Measurements from ENCODE around the gene AK4.
A peak's percentile ranks its signal among the peaks of the same experiment; 100 is the strongest.
"Not testable (repeated sequence)": the region's sequence is repeated elsewhere in the genome, so short reads cannot be mapped to it uniquely, and the experiment has no call there.

AK4 gene

DNA sequence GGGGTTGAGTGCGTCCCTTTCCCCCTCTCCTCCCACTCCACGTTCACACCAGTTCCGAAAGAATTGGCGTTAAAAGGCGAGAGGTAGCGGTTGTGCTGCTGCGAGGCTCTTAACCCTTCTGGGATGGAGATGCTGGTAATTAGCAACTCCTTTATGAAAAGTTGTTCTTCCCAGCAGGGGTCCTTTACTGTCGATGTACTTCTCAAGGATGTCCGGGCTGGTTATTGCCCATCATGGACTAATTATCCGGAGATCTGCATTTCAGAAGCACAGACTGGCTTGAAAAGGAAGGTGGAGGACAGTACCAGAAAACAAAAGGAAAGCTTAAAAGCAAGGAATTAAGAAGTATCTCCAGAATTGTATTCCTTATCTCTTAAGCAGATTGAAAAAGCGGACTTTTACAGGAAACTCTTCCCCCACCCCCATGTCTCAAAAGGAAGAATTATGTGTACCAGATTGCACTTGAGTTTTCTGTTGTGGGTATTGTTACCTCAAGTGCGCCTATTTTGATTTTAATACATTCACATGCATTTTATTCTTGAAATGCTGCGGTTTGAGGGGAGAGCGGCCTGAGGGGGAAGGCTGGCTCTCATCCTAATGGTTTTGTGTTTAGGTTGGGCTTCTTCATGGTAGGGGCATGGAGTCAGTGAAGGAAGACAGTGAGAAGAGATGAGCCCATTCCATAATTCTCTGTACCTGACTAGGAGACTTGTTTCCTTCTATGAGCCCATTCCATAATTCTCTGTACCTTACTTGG lies 1.5 kb downstream of the AK4 start:
- H3K9me3 ChIP-seq (ENCODE audit: control insufficient read depth in 1 of 2, low read length in 2 of 2), result no peaks in the 10 kb centered on the region
- peak overlapping the region in 1 of 2 donors; percentile 63 for H3K9ac ChIP-seq (ENCODE audit: low read depth in 1 of 2, low read length in 2 of 2)
- no peak overlapping the region for H3K27ac ChIP-seq (ENCODE audit: low read depth, low read length)
- H3K4me1 ChIP-seq (ENCODE audit: control insufficient read depth in 1 of 2, insufficient read depth in 2 of 2, low read length in 2 of 2), result peaks cover 7 to 13% of the 10 kb centered on the region in 2 donors
- H3K4me3 ChIP-seq (ENCODE audit: low read depth in 1 of 2, low read length in 2 of 2), result peak overlapping the region; percentile 69 to 73
- peaks cover 0 to 4% of the 10 kb centered on the region in 2 donors for H3K27me3 ChIP-seq (ENCODE audit: control insufficient read depth in 1 of 2, insufficient read depth in 2 of 2, low read length in 2 of 2)
- no peaks in the 10 kb centered on the region for H3K36me3 ChIP-seq (ENCODE audit: control insufficient read depth in 1 of 2, insufficient read depth in 2 of 2, low read length in 2 of 2)

DNA sequence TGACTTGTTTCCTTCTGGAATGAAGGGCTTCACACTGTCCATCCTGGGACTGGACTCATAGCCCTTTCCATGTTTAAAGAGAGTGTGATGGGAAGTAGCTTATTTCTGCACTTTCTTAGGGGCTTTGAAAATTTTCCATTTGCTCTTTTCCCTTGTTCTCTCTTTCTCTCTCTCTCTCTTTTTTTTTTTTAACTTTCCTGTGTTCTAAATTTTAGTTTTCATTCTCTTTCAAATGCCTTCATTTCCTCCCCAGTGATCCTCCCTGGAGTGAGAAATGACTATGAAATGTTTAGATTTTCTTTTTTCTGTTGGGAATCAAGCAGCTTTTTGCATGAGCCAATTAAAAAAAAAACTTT lies 2.1 kb downstream of the AK4 start:
- Histone ChIP-seq H3K9me3 (ENCODE audit: control insufficient read depth in 1 of 2, low read length in 2 of 2) (no peaks in the 10 kb centered on the region), H3K4me3 (ENCODE audit: low read depth in 1 of 2, low read length in 2 of 2) (no peak overlapping the region), H3K9ac (ENCODE audit: low read depth in 1 of 2, low read length in 2 of 2) (no peak overlapping the region), H3K36me3 (ENCODE audit: control insufficient read depth in 1 of 2, insufficient read depth in 2 of 2, low read length in 2 of 2) (no peaks in the 10 kb centered on the region), H3K4me1 (ENCODE audit: control insufficient read depth in 1 of 2, insufficient read depth in 2 of 2, low read length in 2 of 2) (peaks cover 7 to 13% of the 10 kb centered on the region in 2 donors), H3K27me3 (ENCODE audit: control insufficient read depth in 1 of 2, insufficient read depth in 2 of 2, low read length in 2 of 2) (peaks cover 0 to 4% of the 10 kb centered on the region in 2 donors), H3K27ac (ENCODE audit: low read depth, low read length) (no peak overlapping the region)

DNA sequence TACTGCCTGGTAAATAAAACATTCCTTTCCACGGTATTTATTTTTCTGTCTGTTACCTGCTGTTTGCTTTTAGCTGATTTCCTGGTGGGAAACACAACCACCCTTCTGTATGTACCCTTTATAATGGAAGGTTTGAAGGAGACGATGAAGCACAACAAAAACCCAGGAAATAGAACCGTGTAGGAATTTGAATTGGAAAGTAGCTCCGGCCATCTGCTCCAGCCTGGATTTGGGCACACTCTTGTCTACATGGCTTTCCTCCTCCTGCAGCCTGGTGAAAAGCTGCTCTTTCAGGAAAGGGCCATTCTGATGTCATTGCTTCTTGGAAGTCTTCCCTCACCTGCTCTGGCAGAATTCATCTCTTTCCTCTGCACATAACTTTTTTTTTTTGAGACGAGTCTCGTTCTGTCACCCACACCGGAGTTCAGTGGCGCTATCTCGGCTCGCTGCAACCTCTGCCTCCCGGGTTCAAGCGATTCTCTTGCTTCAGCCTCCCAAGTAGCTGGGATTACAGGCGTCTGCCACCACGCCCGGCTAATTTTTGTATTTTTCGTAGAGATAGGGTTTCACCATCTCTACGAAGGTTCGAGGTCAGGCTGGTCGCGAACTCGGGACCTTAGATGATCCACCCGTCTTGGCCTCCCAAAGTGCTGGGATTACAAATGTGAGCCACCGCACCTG lies 2.7 kb downstream of the AK4 start:
- no peak overlapping the region for H3K9ac ChIP-seq (ENCODE audit: low read depth in 1 of 2, low read length in 2 of 2)
- H3K4me1 ChIP-seq (ENCODE audit: control insufficient read depth in 1 of 2, insufficient read depth in 2 of 2, low read length in 2 of 2), result peaks cover 7 to 10% of the 10 kb centered on the region in 2 donors
- no peak overlapping the region for H3K4me3 ChIP-seq (ENCODE audit: low read depth in 1 of 2, low read length in 2 of 2)
- no peak overlapping the region for H3K27ac ChIP-seq (ENCODE audit: low read depth, low read length)
- H3K27me3 ChIP-seq (ENCODE audit: control insufficient read depth in 1 of 2, insufficient read depth in 2 of 2, low read length in 2 of 2), result peaks cover 0 to 4% of the 10 kb centered on the region in 2 donors
- H3K9me3 ChIP-seq (ENCODE audit: control insufficient read depth in 1 of 2, low read length in 2 of 2), result no peaks in the 10 kb centered on the region
- no peaks in the 10 kb centered on the region for H3K36me3 ChIP-seq (ENCODE audit: control insufficient read depth in 1 of 2, insufficient read depth in 2 of 2, low read length in 2 of 2)

GRCh38 chr1:65151641-65152040 lies 3.6 kb downstream of the AK4 start:
- H3K27me3 ChIP-seq (ENCODE audit: control insufficient read depth in 1 of 2, insufficient read depth in 2 of 2, low read length in 2 of 2), result peaks cover 0 to 4% of the 10 kb centered on the region in 2 donors
- no peak overlapping the region for H3K9ac ChIP-seq (ENCODE audit: low read depth in 1 of 2, low read length in 2 of 2)
- H3K27ac ChIP-seq (ENCODE audit: low read depth, low read length), result no peak overlapping the region
- no peaks in the 10 kb centered on the region for H3K9me3 ChIP-seq (ENCODE audit: control insufficient read depth in 1 of 2, low read length in 2 of 2)
- H3K36me3 ChIP-seq (ENCODE audit: control insufficient read depth in 1 of 2, insufficient read depth in 2 of 2, low read length in 2 of 2), result no peaks in the 10 kb centered on the region
- peaks cover 7 to 9% of the 10 kb centered on the region in 2 donors for H3K4me1 ChIP-seq (ENCODE audit: control insufficient read depth in 1 of 2, insufficient read depth in 2 of 2, low read length in 2 of 2)
- H3K4me3 ChIP-seq (ENCODE audit: low read depth in 1 of 2, low read length in 2 of 2), result no peak overlapping the region

DNA sequence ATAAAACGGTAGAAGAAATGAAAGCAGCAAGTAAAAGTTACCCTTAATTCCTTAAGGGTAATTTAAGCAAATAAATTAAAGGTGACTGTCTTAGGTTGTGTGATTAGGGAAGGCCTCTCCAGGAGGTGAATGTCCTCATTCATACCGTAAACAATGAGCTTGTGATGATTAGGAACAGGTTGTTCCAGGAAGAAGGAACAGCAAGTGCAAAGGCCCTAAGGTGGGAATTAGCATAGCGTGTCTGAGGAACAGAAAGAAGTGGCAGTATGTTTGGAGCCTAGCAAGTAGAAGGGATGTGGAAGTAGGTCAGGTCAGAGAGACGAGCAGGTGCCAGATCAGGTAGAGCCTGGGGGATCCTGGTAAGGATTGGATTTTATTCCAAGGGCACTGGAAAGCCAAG lies 5.6 kb downstream of the AK4 start:
- Histone ChIP-seq H3K4me3 (ENCODE audit: low read depth in 1 of 2, low read length in 2 of 2) (no peak overlapping the region), H3K4me1 (ENCODE audit: control insufficient read depth in 1 of 2, insufficient read depth in 2 of 2, low read length in 2 of 2) (no peaks in the 10 kb centered on the region), H3K27ac (ENCODE audit: low read depth, low read length) (no peak overlapping the region), H3K27me3 (ENCODE audit: control insufficient read depth in 1 of 2, insufficient read depth in 2 of 2, low read length in 2 of 2) (no peaks in the 10 kb centered on the region), H3K9ac (ENCODE audit: low read depth in 1 of 2, low read length in 2 of 2) (no peak overlapping the region), H3K36me3 (ENCODE audit: control insufficient read depth in 1 of 2, insufficient read depth in 2 of 2, low read length in 2 of 2) (no peaks in the 10 kb centered on the region), H3K9me3 (ENCODE audit: control insufficient read depth in 1 of 2, low read length in 2 of 2) (no peaks in the 10 kb centered on the region)

GRCh38 chr1:65156910-65157545 lies 9.0 kb downstream of the AK4 start:
- Histone ChIP-seq H3K27me3 (ENCODE audit: control insufficient read depth in 1 of 2, insufficient read depth in 2 of 2, low read length in 2 of 2) (no peaks in the 10 kb centered on the region), H3K27ac (ENCODE audit: low read depth, low read length) (no peak overlapping the region), H3K36me3 (ENCODE audit: control insufficient read depth in 1 of 2, insufficient read depth in 2 of 2, low read length in 2 of 2) (no peaks in the 10 kb centered on the region), H3K4me1 (ENCODE audit: control insufficient read depth in 1 of 2, insufficient read depth in 2 of 2, low read length in 2 of 2) (peaks cover 0 to 11% of the 10 kb centered on the region in 2 donors), H3K4me3 (ENCODE audit: low read depth in 1 of 2, low read length in 2 of 2) (no peak overlapping the region), H3K9me3 (ENCODE audit: control insufficient read depth in 1 of 2, low read length in 2 of 2) (no peaks in the 10 kb centered on the region), H3K9ac (ENCODE audit: low read depth in 1 of 2, low read length in 2 of 2) (no peak overlapping the region)

GRCh38 chr1:65157546-65157941 lies 9.5 kb downstream of the AK4 start:
- no peak overlapping the region for H3K27ac ChIP-seq (ENCODE audit: low read depth, low read length)
- H3K9ac ChIP-seq (ENCODE audit: low read depth in 1 of 2, low read length in 2 of 2), result no peak overlapping the region
- H3K9me3 ChIP-seq (ENCODE audit: control insufficient read depth in 1 of 2, low read length in 2 of 2), result no peaks in the 10 kb centered on the region
- H3K4me3 ChIP-seq (ENCODE audit: low read depth in 1 of 2, low read length in 2 of 2), result no peak overlapping the region
- H3K4me1 ChIP-seq (ENCODE audit: control insufficient read depth in 1 of 2, insufficient read depth in 2 of 2, low read length in 2 of 2), result peaks cover 0 to 11% of the 10 kb centered on the region in 2 donors
- no peaks in the 10 kb centered on the region for H3K27me3 ChIP-seq (ENCODE audit: control insufficient read depth in 1 of 2, insufficient read depth in 2 of 2, low read length in 2 of 2)
- no peaks in the 10 kb centered on the region for H3K36me3 ChIP-seq (ENCODE audit: control insufficient read depth in 1 of 2, insufficient read depth in 2 of 2, low read length in 2 of 2)

DNA sequence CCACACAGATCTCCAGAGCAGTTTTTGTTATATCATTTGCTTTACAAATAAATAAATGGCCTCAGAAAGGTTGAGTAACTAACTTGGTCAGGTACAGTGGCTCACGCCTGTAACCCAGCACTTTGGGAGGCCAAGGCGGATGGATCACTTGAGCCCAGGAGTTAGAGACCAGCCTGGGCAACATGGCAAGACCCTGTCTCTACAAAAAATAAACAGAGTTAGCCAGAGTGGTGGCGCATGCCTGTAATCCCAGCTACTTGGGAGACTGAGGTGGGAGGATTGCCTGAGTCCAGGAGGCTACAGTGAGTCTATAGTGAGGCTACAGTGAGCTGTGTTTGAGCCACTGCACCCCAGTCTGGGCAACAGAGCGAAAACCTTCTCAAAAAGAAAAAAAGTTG lies 11.3 kb downstream of the AK4 start:
- H3K9me3 ChIP-seq (ENCODE audit: control insufficient read depth in 1 of 2, low read length in 2 of 2); H3K36me3 ChIP-seq (ENCODE audit: control insufficient read depth in 1 of 2, insufficient read depth in 2 of 2, low read length in 2 of 2); H3K4me3 ChIP-seq (ENCODE audit: low read depth in 1 of 2, low read length in 2 of 2); H3K9ac ChIP-seq (ENCODE audit: low read depth in 1 of 2, low read length in 2 of 2); H3K27ac ChIP-seq (ENCODE audit: low read depth, low read length); H3K27me3 ChIP-seq (ENCODE audit: control insufficient read depth in 1 of 2, insufficient read depth in 2 of 2, low read length in 2 of 2): not testable (repeated sequence)
- H3K4me1 ChIP-seq (ENCODE audit: control insufficient read depth in 1 of 2, insufficient read depth in 2 of 2, low read length in 2 of 2), result peaks cover 0 to 11% of the 10 kb centered on the region in 2 donors

- peaks cover 0 to 11% of the 10 kb centered on the region in 2 donors for H3K4me1 ChIP-seq (ENCODE audit: control insufficient read depth in 1 of 2, insufficient read depth in 2 of 2, low read length in 2 of 2)
These were observed 12.0 kb downstream of the AK4 start for GRCh38 chr1:65159801-65160523.

More at GRCh38 chr1:65159801-65160523, 12.0 kb downstream of the AK4 start:
- H3K27ac ChIP-seq (ENCODE audit: low read depth, low read length), result no peak overlapping the region
- H3K9me3 ChIP-seq (ENCODE audit: control insufficient read depth in 1 of 2, low read length in 2 of 2), result no peaks in the 10 kb centered on the region
- H3K27me3 ChIP-seq (ENCODE audit: control insufficient read depth in 1 of 2, insufficient read depth in 2 of 2, low read length in 2 of 2), result no peaks in the 10 kb centered on the region
- no peak overlapping the region for H3K9ac ChIP-seq (ENCODE audit: low read depth in 1 of 2, low read length in 2 of 2)
- no peaks in the 10 kb centered on the region for H3K36me3 ChIP-seq (ENCODE audit: control insufficient read depth in 1 of 2, insufficient read depth in 2 of 2, low read length in 2 of 2)
- no peak overlapping the region for H3K4me3 ChIP-seq (ENCODE audit: low read depth in 1 of 2, low read length in 2 of 2)

All from duodenal mucosa (tissue), 2 donors.